Measurements from ENCODE around the gene BCL2L13.

DNA sequence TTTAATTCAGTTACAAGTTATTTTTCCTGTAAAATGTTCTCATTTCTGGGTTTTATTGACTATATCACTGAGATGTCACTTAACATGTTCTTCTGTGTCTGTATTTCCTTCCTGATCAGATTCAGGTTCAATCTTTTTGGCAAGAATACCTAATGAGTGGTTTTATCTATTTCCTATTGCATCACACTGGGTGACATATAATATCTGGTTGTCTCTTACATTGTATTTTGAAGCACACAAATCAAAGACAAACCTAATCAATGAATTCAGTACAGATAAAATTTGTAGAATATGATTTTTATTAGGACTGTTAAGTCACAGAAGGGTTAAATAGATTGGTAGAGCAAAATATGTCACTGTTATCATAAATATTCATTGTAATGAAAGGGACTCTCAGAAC, 60.4 kb downstream of the BCL2L13 start:
- TF ChIP-seq, protein P1, sequence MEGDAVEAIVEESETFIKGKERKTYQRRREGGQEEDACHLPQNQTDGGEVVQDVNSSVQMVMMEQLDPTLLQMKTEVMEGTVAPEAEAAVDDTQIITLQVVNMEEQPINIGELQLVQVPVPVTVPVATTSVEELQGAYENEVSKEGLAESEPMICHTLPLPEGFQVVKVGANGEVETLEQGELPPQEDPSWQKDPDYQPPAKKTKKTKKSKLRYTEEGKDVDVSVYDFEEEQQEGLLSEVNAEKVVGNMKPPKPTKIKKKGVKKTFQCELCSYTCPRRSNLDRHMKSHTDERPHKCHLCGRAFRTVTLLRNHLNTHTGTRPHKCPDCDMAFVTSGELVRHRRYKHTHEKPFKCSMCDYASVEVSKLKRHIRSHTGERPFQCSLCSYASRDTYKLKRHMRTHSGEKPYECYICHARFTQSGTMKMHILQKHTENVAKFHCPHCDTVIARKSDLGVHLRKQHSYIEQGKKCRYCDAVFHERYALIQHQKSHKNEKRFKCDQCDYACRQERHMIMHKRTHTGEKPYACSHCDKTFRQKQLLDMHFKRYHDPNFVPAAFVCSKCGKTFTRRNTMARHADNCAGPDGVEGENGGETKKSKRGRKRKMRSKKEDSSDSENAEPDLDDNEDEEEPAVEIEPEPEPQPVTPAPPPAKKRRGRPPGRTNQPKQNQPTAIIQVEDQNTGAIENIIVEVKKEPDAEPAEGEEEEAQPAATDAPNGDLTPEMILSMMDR (IDR thresholded peaks at IDR 0.05), result no peak
- TF ChIP-seq POLR2A (IDR thresholded peaks at IDR 0.05), result no peak
